ENCODE data around the gene IL1RN.

GRCh38 chr2:113077921-113078320 is 49.5 kb upstream of the IL1RN start:
- TF ChIP-seq EZH2 (IDR thresholded peaks at IDR 0.05; ENCODE audit: insufficient read depth, poor library complexity, severe bottlenecking) (no peak), EZH2phosphoT487 (IDR thresholded peaks at IDR 0.05; ENCODE audit: insufficient read depth, low read depth) (no peak)
